ENCODE results near the gene FLRT1. TPM values are rescaled to one million over a fixed set of nuclear protein-coding genes. Genes with fewer than 3 reads are reported as not detected.

Gene FLRT1
- total RNA-seq, 2 experiments from 2014 or later: 0.36 to 0.50 TPM

DNA sequence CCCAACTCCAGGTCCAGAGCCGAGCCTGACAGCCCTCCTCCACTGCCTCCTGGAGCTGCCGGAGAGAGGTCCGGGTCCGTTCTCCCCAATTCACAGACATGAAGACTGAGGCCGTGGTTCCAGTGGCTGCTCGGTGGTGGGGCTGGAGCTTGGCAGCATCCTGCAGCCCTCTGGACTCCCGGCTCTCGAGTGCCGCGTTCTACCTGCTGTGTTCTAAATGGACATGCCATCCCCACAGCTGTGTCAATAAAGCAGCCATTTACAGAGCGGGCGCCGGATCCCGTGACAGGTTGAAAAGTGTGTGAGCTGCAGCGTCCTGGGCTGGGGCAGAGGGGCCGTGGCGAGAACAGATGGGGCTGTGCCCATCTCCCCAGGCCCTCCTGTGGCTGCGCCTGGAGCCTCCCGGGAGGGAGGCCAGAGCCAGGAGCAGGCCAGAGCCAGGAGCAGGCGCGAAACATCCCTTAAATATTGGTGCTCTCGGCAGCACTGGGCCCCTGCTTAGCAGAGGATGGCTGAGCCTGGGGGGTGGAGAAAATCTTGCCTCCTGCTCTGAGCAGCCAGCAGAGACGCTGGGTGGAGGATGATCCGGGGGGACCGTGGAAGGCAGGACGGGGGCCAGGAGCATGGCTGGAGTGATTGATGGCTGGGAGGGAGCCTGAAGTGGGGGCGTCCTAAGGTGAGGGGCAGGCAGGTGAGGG lies 46.2 kb downstream of the FLRT1 start:
- no peak for DNase-seq
- ChIA-PET CTCF (no interaction called here), POLR2A (no interaction called here)
- no peak overlapping the region for H3K4me3 Mint-ChIP-seq
- H3K9me3 Mint-ChIP-seq: no peaks in the 10 kb centered on the region
- H3K36me3 Mint-ChIP-seq: no peaks in the 10 kb centered on the region
- no peaks in the 10 kb centered on the region for H3K4me1 Mint-ChIP-seq (ENCODE audit: low read depth)
- H3K27me3 Mint-ChIP-seq: no peaks in the 10 kb centered on the region
- H3K27ac Mint-ChIP-seq: no peak overlapping the region
- intact Hi-C loops (cut with micrococcal nuclease): no loop called here

GRCh38 chr11:64083398-64084080 lies 47.8 kb downstream of the FLRT1 start:
- no peak for DNase-seq
- ChIA-PET POLR2A (no interaction called here), CTCF (no interaction called here)
- no peaks in the 10 kb centered on the region for H3K36me3 Mint-ChIP-seq
- no peaks in the 10 kb centered on the region for H3K9me3 Mint-ChIP-seq
- H3K27me3 Mint-ChIP-seq: no peaks in the 10 kb centered on the region
- H3K4me3 Mint-ChIP-seq: no peak overlapping the region
- no peak overlapping the region for H3K27ac Mint-ChIP-seq
- peaks cover 1% of the 10 kb centered on the region for H3K4me1 Mint-ChIP-seq (ENCODE audit: low read depth)
- intact Hi-C loops (cut with micrococcal nuclease): no loop called here

DNA sequence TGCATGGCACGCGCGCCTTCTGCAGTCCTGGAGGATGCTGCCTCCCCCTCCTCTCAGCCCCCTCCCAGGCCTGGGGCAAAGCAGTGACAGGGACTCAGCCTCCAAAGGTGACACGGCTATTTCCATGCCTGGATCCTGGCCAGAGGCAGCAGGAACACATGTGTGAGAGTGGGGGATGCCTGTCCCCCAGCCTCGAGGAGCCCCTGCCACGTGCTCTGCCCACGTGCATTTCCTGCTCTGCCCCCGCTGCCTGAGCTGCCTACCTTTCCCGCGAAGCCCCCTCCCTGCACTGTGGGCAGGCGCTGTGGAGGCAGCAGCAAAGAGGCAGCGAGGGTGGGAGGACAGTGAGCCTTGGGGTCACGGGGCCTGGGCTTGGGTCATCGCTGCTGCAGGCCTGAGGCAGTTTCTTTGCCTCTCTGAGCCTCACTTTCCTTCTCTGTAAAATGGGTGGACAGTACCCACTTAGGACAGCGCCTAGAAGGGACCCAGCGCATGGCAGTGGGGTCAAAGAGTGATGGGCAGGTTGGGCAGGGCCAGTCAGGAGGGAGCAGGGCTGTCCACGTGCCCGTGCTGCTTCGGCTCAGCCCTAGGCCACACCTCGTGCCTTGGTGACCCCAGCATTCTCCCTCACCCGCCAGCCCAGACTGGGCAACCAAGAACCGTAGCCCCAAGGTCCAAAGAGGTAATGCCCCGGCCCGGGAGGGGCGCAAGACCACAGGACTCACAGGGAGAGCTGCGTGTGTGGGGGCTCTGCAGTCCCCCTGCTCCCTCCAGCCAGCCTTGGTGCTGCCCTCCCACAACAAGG lies 48.6 kb downstream of the FLRT1 start:
- intact Hi-C loops (cut with micrococcal nuclease): no loop called here
- H3K27ac Mint-ChIP-seq: no peak overlapping the region
- no peaks in the 10 kb centered on the region for H3K9me3 Mint-ChIP-seq
- no peak overlapping the region for H3K4me3 Mint-ChIP-seq
- no peak for DNase-seq
- H3K36me3 Mint-ChIP-seq: no peaks in the 10 kb centered on the region
- H3K4me1 Mint-ChIP-seq (ENCODE audit: low read depth): peaks cover 4% of the 10 kb centered on the region
- no peaks in the 10 kb centered on the region for H3K27me3 Mint-ChIP-seq
- POLR2A ChIA-PET: no interaction called here
- CTCF ChIA-PET: no interaction called here

DNA sequence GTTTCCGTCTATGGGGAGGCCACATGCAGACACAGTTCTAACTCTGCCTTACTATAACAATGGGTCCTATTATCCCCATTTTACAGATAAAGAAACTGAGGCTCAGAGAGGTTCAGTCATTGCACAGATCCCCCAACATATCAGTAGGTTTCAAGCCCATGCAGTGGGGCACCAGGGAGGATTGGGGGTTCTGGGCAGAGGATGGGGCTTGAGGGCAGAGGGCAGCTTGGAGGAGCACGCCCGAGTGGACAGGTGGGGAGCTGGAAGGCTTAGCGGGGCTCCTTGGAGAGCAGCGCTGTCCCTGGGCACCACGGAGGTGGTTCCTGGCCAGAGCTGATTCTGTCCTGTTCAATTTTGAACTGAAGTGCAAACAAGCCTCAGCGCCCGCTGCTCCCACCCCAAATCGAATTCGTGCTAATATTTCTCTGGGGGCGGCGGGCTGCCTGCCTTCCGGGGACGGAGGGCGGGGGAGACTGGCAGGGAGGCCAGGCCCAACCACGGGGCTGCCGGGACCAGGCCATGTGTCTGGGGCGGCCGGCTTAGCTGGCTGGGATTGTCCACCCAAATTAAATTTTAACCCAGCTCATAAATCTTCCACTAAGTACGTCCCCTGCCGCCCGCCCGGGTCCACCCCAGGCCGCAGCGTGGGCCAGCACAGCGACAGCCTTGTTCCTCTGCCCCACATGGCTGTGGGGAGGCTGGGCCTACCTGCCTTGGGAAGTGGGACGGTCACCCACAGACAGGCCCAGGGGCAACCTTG lies 49.4 kb downstream of the FLRT1 start:
- DNase-seq: no peak
- peaks cover 6% of the 10 kb centered on the region for H3K4me1 Mint-ChIP-seq (ENCODE audit: low read depth)
- no peaks in the 10 kb centered on the region for H3K36me3 Mint-ChIP-seq
- no peak overlapping the region for H3K4me3 Mint-ChIP-seq
- no peaks in the 10 kb centered on the region for H3K9me3 Mint-ChIP-seq
- CTCF ChIA-PET: no interaction called here
- no peak overlapping the region for H3K27ac Mint-ChIP-seq
- POLR2A ChIA-PET: no interaction called here
- H3K27me3 Mint-ChIP-seq: no peaks in the 10 kb centered on the region
- intact Hi-C loops (cut with micrococcal nuclease): no loop called here

Other genes starting within 250 kb of the FLRT1 start
- gene SPINDOC, start 222.5 kb upstream of the FLRT1 start, total RNA-seq: 10 to 100 TPM; 27.9 to 29.3 TPM
- 10 to 100 TPM; 20.0 to 29.0 TPM for gene MARK2, start 196.8 kb upstream of the FLRT1 start, total RNA-seq
- gene RCOR2, start 118.8 kb upstream of the FLRT1 start, total RNA-seq: under 1 TPM; 0.21 to 0.27 TPM
- gene NAA40, start 96.9 kb upstream of the FLRT1 start, total RNA-seq: 10 to 100 TPM; 15.4 to 17.3 TPM
- 100 to 1,000 TPM; 559 to 581 TPM for gene COX8A, start 61.3 kb upstream of the FLRT1 start, total RNA-seq
- 10 to 100 TPM; 69.5 to 72.2 TPM for gene OTUB1, start 49.5 kb upstream of the FLRT1 start, total RNA-seq
- 10 to 100 TPM; 24.5 to 31.0 TPM for gene MACROD1, start 130.2 kb downstream of the FLRT1 start, total RNA-seq
- gene STIP1, start 150.2 kb downstream of the FLRT1 start, total RNA-seq: 100 to 1,000 TPM; 402 to 413 TPM
- 100 to 1,000 TPM; 195 to 203 TPM for gene FERMT3, start 170.8 kb downstream of the FLRT1 start, total RNA-seq
- 10 to 100 TPM; 30.4 to 35.6 TPM for gene TRPT1, start 190.3 kb downstream of the FLRT1 start, total RNA-seq
- 10 to 100 TPM; 69.8 to 79.8 TPM for gene NUDT22, start 190.3 kb downstream of the FLRT1 start, total RNA-seq
- 10 to 100 TPM; 22.5 to 26.2 TPM for gene DNAJC4, start 194.6 kb downstream of the FLRT1 start, total RNA-seq
- 10 to 100 TPM; 78.9 to 82.1 TPM for gene VEGFB, start 198.7 kb downstream of the FLRT1 start, total RNA-seq
- 10 to 100 TPM; 28.7 to 34.9 TPM for gene FKBP2, start 205.2 kb downstream of the FLRT1 start, total RNA-seq
- 100 to 1,000 TPM; 238 to 242 TPM for gene PPP1R14B, start 211.0 kb downstream of the FLRT1 start, total RNA-seq
- 10 to 100 TPM; 10.4 to 12.3 TPM for gene PLCB3, start 215.6 kb downstream of the FLRT1 start, total RNA-seq
- 10 to 100 TPM; 23.7 to 24.2 TPM for gene BAD, start 248.7 kb downstream of the FLRT1 start, total RNA-seq
- gene GPR137, start 249.9 kb downstream of the FLRT1 start, total RNA-seq: 10 to 100 TPM; 28.7 to 31.6 TPM

Measured in activated CD4-positive, alpha-beta memory T cell treated with anti-CD3 and anti-CD28 coated beads for 36 hours (primary cell).